ENCODE measurements around the gene PITPNB. TPM values are rescaled to one million over a fixed set of nuclear protein-coding genes. Genes with fewer than 3 reads are reported as not detected.

Gene PITPNB
- total RNA-seq, 1 experiment from 2014 or later, result 82.6 TPM

DNA sequence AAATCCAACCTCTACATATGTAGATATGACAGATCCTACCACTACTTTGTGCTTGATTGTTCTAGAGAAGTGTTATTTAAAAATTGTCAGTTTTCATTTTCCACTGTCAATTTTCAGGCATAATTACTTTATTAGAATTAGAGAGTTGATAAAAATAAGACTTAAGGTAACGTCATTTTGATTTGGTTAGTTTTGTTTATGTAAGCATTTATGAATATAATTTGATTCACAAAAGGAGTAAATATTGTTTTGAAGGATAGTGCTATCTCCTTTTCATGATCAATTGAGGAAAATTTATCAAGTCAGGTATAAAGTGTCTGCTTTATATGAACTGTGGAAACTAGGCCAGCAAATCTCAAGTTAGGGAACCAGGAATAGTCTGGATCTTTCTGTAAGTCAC is 42.6 kb upstream of the PITPNB start:
- DNase-seq (ENCODE audit: low read depth, low spot score), result no peak
- no peaks in the 10 kb centered on the region for H3K79me2 ChIP-seq (ENCODE audit: insufficient read depth, low read length)
- H4K20me1 ChIP-seq (ENCODE audit: insufficient read depth), result no peaks in the 10 kb centered on the region
- no peaks in the 10 kb centered on the region for H3K9me2 ChIP-seq (ENCODE audit: insufficient read depth)
- ChIA-PET CTCF (no interaction called here), RAD21 (ENCODE audit: low non-redundant PET in 1 of 2, low total read pairs in 2 of 2, uncharacterized antibody in 2 of 2, unreplicated experiment in 2 of 2) (no interaction called here), POLR2A (no interaction called here)
- no peak overlapping the region for H2AFZ ChIP-seq (ENCODE audit: low read depth, low read length, poor library complexity, severe bottlenecking)
- no peak overlapping the region for H3K4me2 ChIP-seq (ENCODE audit: low read length)
- BruUV-seq (replicated peaks), result no TSS peak
- H3K27me3 ChIP-seq (ENCODE audit: insufficient read depth, low read length), result no peaks in the 10 kb centered on the region
- no peak overlapping the region for H3K9ac ChIP-seq (ENCODE audit: low read length)
- TF ChIP-seq EZH2phosphoT487 (IDR thresholded peaks at IDR 0.05; ENCODE audit: borderline replicate concordance) (no peak), RAD21 (IDR thresholded peaks at IDR 0.05; ENCODE audit: low read depth) (no peak), YY1 (IDR thresholded peaks at IDR 0.05; ENCODE audit: extremely low read depth, insufficient replicate concordance, low read depth, low read length) (no peak), TCF7L2 (IDR thresholded peaks at IDR 0.05; ENCODE audit: borderline replicate concordance, extremely low read depth, insufficient read depth, insufficient read length) (no peak)
- no peaks in the 10 kb centered on the region for H3K36me3 ChIP-seq (ENCODE audit: control insufficient read depth in 1 of 2, insufficient read depth in 2 of 2, low read length in 2 of 2)
- peaks cover 20 to 34% of the 10 kb centered on the region in 2 experiments for H3K4me1 ChIP-seq (ENCODE audit: control insufficient read depth in 1 of 2, insufficient read depth in 2 of 2, low read length in 2 of 2)
- intact Hi-C loops (cut with micrococcal nuclease), result no loop called here
- no peak for ATAC-seq
- no peak overlapping the region for H3K4me3 ChIP-seq (replicated peaks in 1 of 2; ENCODE audit: low read depth in 1 of 2, low read length in 2 of 2)
- no peaks in the 10 kb centered on the region for H3K9me3 ChIP-seq (ENCODE audit: control insufficient read depth in 1 of 2, insufficient read depth in 1 of 2, low read depth in 1 of 2, low read length in 2 of 2)
- peak overlapping the region; percentile 42; the same call in 1 of the 2 replicates for H3K27ac ChIP-seq (ENCODE audit: low read depth, low read length)

- peaks cover 20 to 34% of the 10 kb centered on the region in 2 experiments for H3K4me1 ChIP-seq (ENCODE audit: control insufficient read depth in 1 of 2, insufficient read depth in 2 of 2, low read length in 2 of 2)
- H3K9me2 ChIP-seq (ENCODE audit: insufficient read depth), result no peaks in the 10 kb centered on the region
- TF ChIP-seq ZNF274 (IDR thresholded peaks at IDR 0.05; ENCODE audit: low read depth, low read length) (no peak), ZFX (IDR thresholded peaks at IDR 0.05) (no peak), ZBTB33 (IDR thresholded peaks at IDR 0.05; ENCODE audit: extremely low read depth, insufficient replicate concordance, low read length) (no peak), SP1 (IDR thresholded peaks at IDR 0.05; ENCODE audit: low read depth) (no peak), FOSL1 (IDR thresholded peaks at IDR 0.05; ENCODE audit: low read depth) (no peak), ATF3 (IDR thresholded peaks at IDR 0.05) (no peak), SRF (IDR thresholded peaks at IDR 0.05; ENCODE audit: low read depth) (no peak), EZH2 (IDR thresholded peaks at IDR 0.05) (no peak)
- TF ChIP-seq, protein P1, sequence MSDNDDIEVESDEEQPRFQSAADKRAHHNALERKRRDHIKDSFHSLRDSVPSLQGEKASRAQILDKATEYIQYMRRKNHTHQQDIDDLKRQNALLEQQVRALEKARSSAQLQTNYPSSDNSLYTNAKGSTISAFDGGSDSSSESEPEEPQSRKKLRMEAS (IDR thresholded peaks at IDR 0.05), result no peak
- BruUV-seq (replicated peaks), result no TSS peak
- POLR2A ChIA-PET, result no interaction called here
- no peak overlapping the region for H3K27ac ChIP-seq (ENCODE audit: low read depth, low read length)
- H3K79me2 ChIP-seq (ENCODE audit: insufficient read depth, low read length), result no peaks in the 10 kb centered on the region
- CTCF ChIA-PET, result no interaction called here
- no peak for DNase-seq (ENCODE audit: low read depth, low spot score)
- H4K20me1 ChIP-seq (ENCODE audit: insufficient read depth), result no peaks in the 10 kb centered on the region
- no peaks in the 10 kb centered on the region for H3K36me3 ChIP-seq (ENCODE audit: control insufficient read depth in 1 of 2, insufficient read depth in 2 of 2, low read length in 2 of 2)
- no peaks in the 10 kb centered on the region for H3K27me3 ChIP-seq (ENCODE audit: insufficient read depth, low read length)
- no peak for ATAC-seq
- RAD21 ChIA-PET (ENCODE audit: low non-redundant PET in 1 of 2, low total read pairs in 2 of 2, uncharacterized antibody in 2 of 2, unreplicated experiment in 2 of 2), result no interaction called here
- H3K9ac ChIP-seq (ENCODE audit: low read length), result no peak overlapping the region
- H2AFZ ChIP-seq (ENCODE audit: low read depth, low read length, poor library complexity, severe bottlenecking), result no peak overlapping the region
- no peak overlapping the region for H3K4me3 ChIP-seq (replicated peaks in 1 of 2; ENCODE audit: low read depth in 1 of 2, low read length in 2 of 2)
- no peaks in the 10 kb centered on the region for H3K9me3 ChIP-seq (ENCODE audit: control insufficient read depth in 1 of 2, insufficient read depth in 1 of 2, low read depth in 1 of 2, low read length in 2 of 2)
- intact Hi-C loops (cut with micrococcal nuclease), result no loop called here
- H3K4me2 ChIP-seq (ENCODE audit: low read length), result no peak overlapping the region
These were observed 42.1 kb upstream of the PITPNB start for GRCh38 chr22:27961182-27961581.

All from HCT116 (cell line).